Stimulated activated CD8-positive, alpha-beta memory T cell treated with anti-CD3 and anti-CD28 coated beads, Interleukin-4, amount 100 ng/mL, for 1 hour (primary cell): ENCODE results near the gene STMP1.

Experiments
- DNase-seq, 2 donors: peaks; one replicate each; pipeline ENCODE4 v3.0.0-alpha.2; 2020; ENCODE audit warnings: low read depth in 2 of 2, low spot score in 1 of 2

Gene STMP1

DNA sequence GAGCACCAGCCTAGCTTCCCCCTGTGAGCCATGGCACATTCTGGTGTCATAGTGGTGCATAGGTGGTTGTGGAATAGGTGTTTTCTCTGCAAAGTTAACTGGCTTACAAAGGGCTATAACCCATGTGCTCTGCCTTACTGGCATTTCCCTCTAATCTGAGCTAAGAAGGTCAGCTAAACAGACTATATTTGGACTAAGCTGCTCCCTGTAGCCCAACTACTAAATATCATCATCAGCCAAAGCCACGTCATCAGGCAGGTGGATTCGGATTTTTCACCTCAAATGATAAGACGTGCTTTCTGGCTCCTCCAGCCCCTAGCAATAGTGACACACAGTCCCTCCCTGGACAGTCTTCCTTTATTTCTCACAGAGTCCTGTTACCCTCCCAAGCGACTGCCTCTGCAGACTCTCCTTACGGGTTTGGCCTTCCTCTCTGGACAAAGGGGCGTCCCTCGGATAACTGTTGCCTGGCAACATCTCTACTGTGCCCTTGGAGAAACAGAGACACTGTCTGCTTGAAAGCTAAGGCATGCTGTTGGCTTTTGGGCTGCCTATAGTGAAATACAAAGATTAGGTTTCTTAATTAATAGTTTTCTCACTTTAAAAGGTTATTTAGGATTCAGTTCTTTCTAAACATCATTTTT is 56.6 kb downstream of the STMP1 start:
- DNase-seq: no peak

- no peak for DNase-seq
Measured at GRCh38 chr7:135719688-135720087, 57.4 kb downstream of the STMP1 start.

DNA sequence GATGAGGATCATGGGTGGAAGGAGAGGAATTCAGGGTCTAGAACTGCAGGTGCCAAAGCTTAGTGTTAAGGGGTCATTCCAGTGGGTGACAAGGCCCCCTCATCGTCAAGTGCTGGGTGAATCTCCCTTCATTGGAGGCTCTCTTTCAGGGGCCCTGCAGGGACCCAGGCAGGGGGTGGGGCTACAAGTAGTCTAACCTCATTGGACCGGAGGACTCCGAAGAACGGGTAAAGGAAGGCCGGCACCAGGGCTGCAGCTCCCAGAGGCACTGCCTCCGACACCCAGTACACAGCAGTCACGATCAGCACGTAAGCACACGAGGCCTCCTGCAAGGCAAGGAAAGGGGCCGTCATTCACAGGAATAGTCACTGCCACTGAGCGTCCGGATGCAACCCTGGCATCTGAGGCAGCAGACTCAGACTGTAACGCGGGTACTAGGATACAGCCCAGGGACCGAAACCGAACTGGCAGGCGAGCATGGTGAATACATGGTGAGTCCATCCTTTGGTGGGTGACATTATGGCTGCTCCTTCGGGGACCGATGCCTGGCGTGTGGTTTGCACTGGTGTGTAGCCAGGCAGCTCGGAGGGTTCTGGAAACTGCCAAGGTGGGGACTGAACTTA is 59.0 kb downstream of the STMP1 start:
- DNase-seq: no peak

GRCh38 chr7:135723411-135723810 is 61.1 kb downstream of the STMP1 start:
- DNase-seq: no peak
